Retinal pigment epithelial cell (primary cell): ENCODE measurements around the gene IFNL2.

ENCODE experiments used
- DNase-seq: peaks from one replicate; pipeline ENCODE4 v3.0.0-alpha.2; 2010; ENCODE audit warnings: low read depth
- H3K4me3 ChIP-seq: 2 replicates; pipeline ENCODE4 v1.5.1; 2011; ENCODE audit warnings: mild to moderate bottlenecking, low read length, control low read depth, moderate library complexity
- CTCF ChIP-seq: conservative IDR thresholded peaks from 2 replicates; pipeline ENCODE4 v1.5.1; 2011; ENCODE audit warnings: low read depth, low read length, control low read depth, inconsistent platforms

The IFNL2 gene

GRCh38 chr19:39247701-39248664 lies 20.2 kb upstream of the IFNL2 start:
- no peak for DNase-seq
- H3K4me3 ChIP-seq: no peak overlapping the region
- TF ChIP-seq CTCF: no peak

GRCh38 chr19:39248806-39249205 lies 19.4 kb upstream of the IFNL2 start, which contains the start of gene IFNL4:
Gene IFNL4, minus strand, starts transcription at chr19:39248856.
- no peak for DNase-seq
- no peak for TF ChIP-seq CTCF
- H3K4me3 ChIP-seq: no peak within 1 kb of the TSS

- H3K4me3 ChIP-seq: no peak overlapping the region
- no peak for TF ChIP-seq CTCF
- DNase-seq: no peak
These were observed 17.1 kb upstream of the IFNL2 start for GRCh38 chr19:39251081-39251480.

- no peak overlapping the region for H3K4me3 ChIP-seq
- no peak for DNase-seq
- no peak for TF ChIP-seq CTCF
These were observed 16.4 kb upstream of the IFNL2 start for GRCh38 chr19:39251846-39252245.

- no peak overlapping the region for H3K4me3 ChIP-seq
These were observed 15.7 kb upstream of the IFNL2 start for GRCh38 chr19:39252458-39252857.

GRCh38 chr19:39253374-39254149 lies 14.6 kb upstream of the IFNL2 start:
- DNase-seq: no peak
- TF ChIP-seq CTCF: no peak
- no peak overlapping the region for H3K4me3 ChIP-seq

More at GRCh38 chr19:39252458-39252857, 15.7 kb upstream of the IFNL2 start:
- no peak for DNase-seq
- TF ChIP-seq CTCF: no peak
